GM21529 (cell line): ENCODE data around the gene LIX1.
"Not testable (repeated sequence)": the region's sequence is repeated elsewhere in the genome, so short reads cannot be mapped to it uniquely, and the experiment has no call there.

ENCODE experiments used
- ATAC-seq: cut with Tn5 transposase; IDR thresholded peaks from one replicate; pipeline ENCODE4 v1.9.1; 2021; ENCODE audit not compliant: unreplicated experiment

Gene LIX1

GRCh38 chr5:97141539-97141938, 872 bp downstream of the LIX1 start:
- no peak for ATAC-seq

- no peak for ATAC-seq
Observed at GRCh38 chr5:97141031-97141430, 1.4 kb downstream of the LIX1 start.

- not testable (repeated sequence) for ATAC-seq
Observed at GRCh38 chr5:97140250-97140649, 2.2 kb downstream of the LIX1 start.

- no peak for ATAC-seq
Observed at GRCh38 chr5:97136475-97136874, 5.9 kb downstream of the LIX1 start.

- ATAC-seq = no peak
Observed at GRCh38 chr5:97135868-97136267, 6.5 kb downstream of the LIX1 start.

- no peak for ATAC-seq
Observed at GRCh38 chr5:97134634-97135033, 7.8 kb downstream of the LIX1 start.

- no peak for ATAC-seq
Observed at GRCh38 chr5:97133101-97133500, 9.3 kb downstream of the LIX1 start.

- no peak for ATAC-seq
Observed at GRCh38 chr5:97131921-97132320, 10.5 kb downstream of the LIX1 start.

GRCh38 chr5:97131139-97131710, 11.2 kb downstream of the LIX1 start:
- ATAC-seq = no peak

GRCh38 chr5:97127727-97128126, 14.7 kb downstream of the LIX1 start:
- no peak for ATAC-seq

- no peak for ATAC-seq
Observed at GRCh38 chr5:97125125-97125683, 17.2 kb downstream of the LIX1 start.

- no peak for ATAC-seq
Observed at GRCh38 chr5:97124335-97124734, 18.1 kb downstream of the LIX1 start.

GRCh38 chr5:97121848-97122247, 20.6 kb downstream of the LIX1 start:
- ATAC-seq = no peak

- ATAC-seq = no peak
Observed at GRCh38 chr5:97120195-97120594, 22.2 kb downstream of the LIX1 start.

- no peak for ATAC-seq
Observed at GRCh38 chr5:97119007-97119390, 23.4 kb downstream of the LIX1 start.

GRCh38 chr5:97118261-97119006, 24.0 kb downstream of the LIX1 start:
- peak; percentile 77 for ATAC-seq

- no peak for ATAC-seq
Observed at GRCh38 chr5:97115932-97116331, 26.5 kb downstream of the LIX1 start.

- no peak for ATAC-seq
Observed at GRCh38 chr5:97112230-97112629, 30.2 kb downstream of the LIX1 start.

- no peak for ATAC-seq
Observed at GRCh38 chr5:97111616-97112015, 30.8 kb downstream of the LIX1 start.

GRCh38 chr5:97111004-97111403, 31.4 kb downstream of the LIX1 start:
- no peak for ATAC-seq

GRCh38 chr5:97107318-97107717, 35.1 kb downstream of the LIX1 start:
- no peak for ATAC-seq

GRCh38 chr5:97106216-97106581, 36.2 kb downstream of the LIX1 start:
- no peak for ATAC-seq
